HepG2 (cell line): Measurements from ENCODE around the gene TMEM190. TPM values are rescaled to one million over a fixed set of nuclear protein-coding genes. Genes with fewer than 3 reads are reported as not detected.

Experiments
- ATF3 ChIP-seq: sonication (generic); formaldehyde crosslinking; IDR thresholded peaks from 2 replicates; pipeline ENCODE4 v1.4.0; 2020; ENCODE audit warnings: missing genetic modification reagents
- HOXA5 ChIP-seq: sonication (generic); formaldehyde crosslinking; IDR thresholded peaks from 2 replicates; pipeline ENCODE4 v1.4.0; 2020; ENCODE audit warnings: missing genetic modification reagents
- MED13 ChIP-seq: sonication (generic); formaldehyde crosslinking; IDR thresholded peaks from 2 replicates; pipeline ENCODE4 v1.5.0; 2020; ENCODE audit warnings: missing genetic modification reagents
- MLLT10 ChIP-seq: sonication (generic); formaldehyde crosslinking; IDR thresholded peaks from 2 replicates; pipeline ENCODE4 v1.4.0; 2020; ENCODE audit warnings: missing genetic modification reagents
- PAXIP1 ChIP-seq: sonication (generic); formaldehyde crosslinking; conservative IDR thresholded peaks from 2 replicates; pipeline ENCODE4 v1.4.0; 2020; ENCODE audit warnings: mild to moderate bottlenecking, missing genetic modification reagents, moderate library complexity
- TARDBP ChIP-seq: sonication (generic); formaldehyde crosslinking; IDR thresholded peaks from 2 replicates; pipeline ENCODE4 v1.8.0; 2022; ENCODE audit warnings: mild to moderate bottlenecking, missing genetic modification reagents
- ZBTB1 ChIP-seq: sonication (generic); formaldehyde crosslinking; IDR thresholded peaks from 2 replicates; pipeline ENCODE4 v1.4.0; 2020; ENCODE audit warnings: missing genetic modification reagents, borderline replicate concordance
- ZBTB4 ChIP-seq: sonication (generic); formaldehyde crosslinking; IDR thresholded peaks from 2 replicates; pipeline ENCODE4 v1.4.0; 2020; ENCODE audit warnings: missing genetic modification reagents, mild to moderate bottlenecking, borderline replicate concordance
- ZNF672 ChIP-seq: sonication (generic); formaldehyde crosslinking; IDR thresholded peaks from 2 replicates; pipeline ENCODE4 v1.8.1; 2022; ENCODE audit warnings: missing genetic modification reagents
- polyA plus RNA-seq, 8 experiments: library from polyadenylated mRNA; depleted of rRNA in 3 of 8; stranded (reverse) in 7 of 8; unstranded in 1 of 8; fragments of >200 nt; fragmentation: Illumina TruSeq in 4 of 8; extraction: Trizol in 4 of 8; gene quantifications; 2 replicates each; pipeline versions ENCODE4 v1.2.1 to v1.2.3, GENCODE V29; 2011 to 2016; ENCODE audit warnings: low read depth in 4 of 8, missing spikeins in 1 of 8, mixed read lengths in 1 of 8; ENCODE audit not compliant: insufficient read depth in 1 of 8
- total RNA-seq, 5 experiments: library from RNA; depleted of rRNA; stranded (reverse); fragments of >200 nt; fragmentation: Illumina TruSeq; extraction: Trizol; gene quantifications; 2 replicates each; pipeline ENCODE4 v1.2.3, GENCODE V29; 2016; ENCODE audit warnings: low read depth in 1 of 5
- TF ChIP-seq, protein P1 (sequence below): sonication (generic); formaldehyde crosslinking; IDR thresholded peaks from 2 replicates; pipeline ENCODE4 v1.5.1; 2020; ENCODE audit warnings: missing genetic modification reagents, mild to moderate bottlenecking, borderline replicate concordance
- TF ChIP-seq, protein P2 (sequence below): sonication (generic); formaldehyde crosslinking; IDR thresholded peaks from 2 replicates; pipeline ENCODE4 v1.4.0; 2020; ENCODE audit warnings: missing genetic modification reagents, borderline replicate concordance
- TF ChIP-seq, protein P3 (sequence below): sonication (generic); formaldehyde crosslinking; IDR thresholded peaks from 2 replicates; pipeline ENCODE4 v1.5.1; 2020; ENCODE audit warnings: mild to moderate bottlenecking, moderate library complexity, missing genetic modification reagents

TMEM190 gene
- total and polyA plus RNA-seq, 2 of the 13 experiments (the other 11 are each of a cell fraction or from before 2014, with no cell fraction given): 0.35 to 0.83 TPM

- 0 out of 2 replicates have a peak, but pooled peaks have one; percentile 12 for TF ChIP-seq PAXIP1 (CRISPR knock-in tag)
- peak; percentile 42; the same call in 1 of the 2 replicates for TF ChIP-seq MED13 (CRISPR knock-in tag)
- TF ChIP-seq MLLT10: no peak
- TF ChIP-seq ATF3: peak; percentile 21; the same call in 1 of the 2 replicates
- 0 out of 2 replicates have a peak, but pooled peaks have one; percentile 56 for TF ChIP-seq ZNF672 (CRISPR knock-in tag)
- TF ChIP-seq, protein P1, sequence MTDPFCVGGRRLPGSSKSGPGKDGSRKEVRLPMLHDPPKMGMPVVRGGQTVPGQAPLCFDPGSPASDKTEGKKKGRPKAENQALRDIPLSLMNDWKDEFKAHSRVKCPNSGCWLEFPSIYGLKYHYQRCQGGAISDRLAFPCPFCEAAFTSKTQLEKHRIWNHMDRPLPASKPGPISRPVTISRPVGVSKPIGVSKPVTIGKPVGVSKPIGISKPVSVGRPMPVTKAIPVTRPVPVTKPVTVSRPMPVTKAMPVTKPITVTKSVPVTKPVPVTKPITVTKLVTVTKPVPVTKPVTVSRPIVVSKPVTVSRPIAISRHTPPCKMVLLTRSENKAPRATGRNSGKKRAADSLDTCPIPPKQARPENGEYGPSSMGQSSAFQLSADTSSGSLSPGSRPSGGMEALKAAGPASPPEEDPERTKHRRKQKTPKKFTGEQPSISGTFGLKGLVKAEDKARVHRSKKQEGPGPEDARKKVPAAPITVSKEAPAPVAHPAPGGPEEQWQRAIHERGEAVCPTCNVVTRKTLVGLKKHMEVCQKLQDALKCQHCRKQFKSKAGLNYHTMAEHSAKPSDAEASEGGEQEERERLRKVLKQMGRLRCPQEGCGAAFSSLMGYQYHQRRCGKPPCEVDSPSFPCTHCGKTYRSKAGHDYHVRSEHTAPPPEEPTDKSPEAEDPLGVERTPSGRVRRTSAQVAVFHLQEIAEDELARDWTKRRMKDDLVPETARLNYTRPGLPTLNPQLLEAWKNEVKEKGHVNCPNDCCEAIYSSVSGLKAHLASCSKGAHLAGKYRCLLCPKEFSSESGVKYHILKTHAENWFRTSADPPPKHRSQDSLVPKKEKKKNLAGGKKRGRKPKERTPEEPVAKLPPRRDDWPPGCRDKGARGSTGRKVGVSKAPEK (CRISPR knock-in tag): 0 out of 2 replicates have a peak, but pooled peaks have one; percentile 29
- TF ChIP-seq TARDBP: peak; percentile 37; the same call in 1 of the 2 replicates
- peak; percentile 66; the same call in 1 of the 2 replicates for TF ChIP-seq ZBTB4 (CRISPR knock-in tag)
- TF ChIP-seq, protein P2, sequence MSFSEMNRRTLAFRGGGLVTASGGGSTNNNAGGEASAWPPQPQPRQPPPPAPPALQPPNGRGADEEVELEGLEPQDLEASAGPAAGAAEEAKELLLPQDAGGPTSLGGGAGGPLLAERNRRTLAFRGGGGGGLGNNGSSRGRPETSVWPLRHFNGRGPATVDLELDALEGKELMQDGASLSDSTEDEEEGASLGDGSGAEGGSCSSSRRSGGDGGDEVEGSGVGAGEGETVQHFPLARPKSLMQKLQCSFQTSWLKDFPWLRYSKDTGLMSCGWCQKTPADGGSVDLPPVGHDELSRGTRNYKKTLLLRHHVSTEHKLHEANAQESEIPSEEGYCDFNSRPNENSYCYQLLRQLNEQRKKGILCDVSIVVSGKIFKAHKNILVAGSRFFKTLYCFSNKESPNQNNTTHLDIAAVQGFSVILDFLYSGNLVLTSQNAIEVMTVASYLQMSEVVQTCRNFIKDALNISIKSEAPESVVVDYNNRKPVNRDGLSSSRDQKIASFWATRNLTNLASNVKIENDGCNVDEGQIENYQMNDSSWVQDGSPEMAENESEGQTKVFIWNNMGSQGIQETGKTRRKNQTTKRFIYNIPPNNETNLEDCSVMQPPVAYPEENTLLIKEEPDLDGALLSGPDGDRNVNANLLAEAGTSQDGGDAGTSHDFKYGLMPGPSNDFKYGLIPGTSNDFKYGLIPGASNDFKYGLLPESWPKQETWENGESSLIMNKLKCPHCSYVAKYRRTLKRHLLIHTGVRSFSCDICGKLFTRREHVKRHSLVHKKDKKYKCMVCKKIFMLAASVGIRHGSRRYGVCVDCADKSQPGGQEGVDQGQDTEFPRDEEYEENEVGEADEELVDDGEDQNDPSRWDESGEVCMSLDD (CRISPR knock-in tag): 0 out of 2 replicates have a peak, but pooled peaks have one; percentile 57
- peak; percentile 4 for TF ChIP-seq HOXA5 (CRISPR knock-in tag)
- TF ChIP-seq ZBTB1: 0 out of 2 replicates have a peak, but pooled peaks have one; percentile 42
- TF ChIP-seq, protein P3, sequence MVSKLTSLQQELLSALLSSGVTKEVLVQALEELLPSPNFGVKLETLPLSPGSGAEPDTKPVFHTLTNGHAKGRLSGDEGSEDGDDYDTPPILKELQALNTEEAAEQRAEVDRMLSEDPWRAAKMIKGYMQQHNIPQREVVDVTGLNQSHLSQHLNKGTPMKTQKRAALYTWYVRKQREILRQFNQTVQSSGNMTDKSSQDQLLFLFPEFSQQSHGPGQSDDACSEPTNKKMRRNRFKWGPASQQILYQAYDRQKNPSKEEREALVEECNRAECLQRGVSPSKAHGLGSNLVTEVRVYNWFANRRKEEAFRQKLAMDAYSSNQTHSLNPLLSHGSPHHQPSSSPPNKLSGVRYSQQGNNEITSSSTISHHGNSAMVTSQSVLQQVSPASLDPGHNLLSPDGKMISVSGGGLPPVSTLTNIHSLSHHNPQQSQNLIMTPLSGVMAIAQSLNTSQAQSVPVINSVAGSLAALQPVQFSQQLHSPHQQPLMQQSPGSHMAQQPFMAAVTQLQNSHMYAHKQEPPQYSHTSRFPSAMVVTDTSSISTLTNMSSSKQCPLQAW: peak; percentile 31; the same call in 1 of the 2 replicates
These were observed 9.3 kb downstream of the TMEM190 start, which contains the start of gene RPL28 (continued) for GRCh38 chr19:55385724-55386492.
